ENCODE data around the gene RALBP1. TPM values are rescaled to one million over a fixed set of nuclear protein-coding genes. Genes with fewer than 3 reads are reported as not detected.

The RALBP1 gene
- total and polyA plus RNA-seq, 7 donors: 42.3 to 89.7 (median 68.1) TPM

GRCh38 chr18:9453283-9453682, 22.0 kb upstream of the RALBP1 start:
- Histone ChIP-seq H3K36me3 (no peaks in the 10 kb centered on the region), H3K4me3 (no peak overlapping the region), H3K27ac (no peak overlapping the region), H3K4me1 (no peaks in the 10 kb centered on the region), H3K9me3 (peaks cover 0 to 11% (median 2%) of the 10 kb centered on the region in 4 donors), H3K27me3 (no peaks in the 10 kb centered on the region)
- intact Hi-C loops (cut with DNase I): no loop called here
- TF ChIP-seq EP300 (IDR thresholded peaks at IDR 0.05) (no peak), POLR2A (IDR thresholded peaks at IDR 0.05) (no peak), CTCF (IDR thresholded peaks at IDR 0.05) (no peak), POLR2AphosphoS5 (IDR thresholded peaks at IDR 0.05) (no peak)
- no peak for DNase-seq
- 74 to 79% methylated on average over 2 of the region's 2 CpGs for WGBS, 2 donors

GRCh38 chr18:9454061-9454703, 21.1 kb upstream of the RALBP1 start:
- intact Hi-C loops (cut with DNase I): no loop called here
- TF ChIP-seq EP300 (IDR thresholded peaks at IDR 0.05) (no peak), CTCF (IDR thresholded peaks at IDR 0.05) (no peak), POLR2AphosphoS5 (IDR thresholded peaks at IDR 0.05) (no peak), POLR2A (IDR thresholded peaks at IDR 0.05) (no peak)
- no peaks in the 10 kb centered on the region for H3K4me1 ChIP-seq
- H3K27ac ChIP-seq: no peak overlapping the region
- H3K27me3 ChIP-seq: no peaks in the 10 kb centered on the region
- H3K36me3 ChIP-seq: no peaks in the 10 kb centered on the region
- H3K9me3 ChIP-seq: peaks cover 0 to 11% (median 2%) of the 10 kb centered on the region in 4 donors
- H3K4me3 ChIP-seq: no peak overlapping the region
- DNase-seq: no peak
- 72 to 89% methylated on average over 5 of the region's 5 CpGs for WGBS, 2 donors

GRCh38 chr18:9455718-9456511, 19.4 kb upstream of the RALBP1 start:
- Histone ChIP-seq H3K27me3 (no peaks in the 10 kb centered on the region), H3K27ac (no peak overlapping the region), H3K9me3 (peaks cover 0 to 11% (median 2%) of the 10 kb centered on the region in 4 donors), H3K4me1 (no peaks in the 10 kb centered on the region), H3K36me3 (no peaks in the 10 kb centered on the region), H3K4me3 (no peak overlapping the region)
- intact Hi-C loops (cut with DNase I): no loop called here
- 92% methylated on average over 3 of the region's 3 CpGs for WGBS, 2 donors
- TF ChIP-seq POLR2AphosphoS5 (IDR thresholded peaks at IDR 0.05) (no peak), CTCF (IDR thresholded peaks at IDR 0.05) (no peak), POLR2A (IDR thresholded peaks at IDR 0.05) (no peak), EP300 (IDR thresholded peaks at IDR 0.05) (no peak)
- no peak for DNase-seq

- H3K27ac ChIP-seq: no peak overlapping the region
- WGBS, 2 donors: 62 to 85% methylated on average over 2 of the region's 2 CpGs
- no peak for TF ChIP-seq POLR2A (IDR thresholded peaks at IDR 0.05)
- TF ChIP-seq POLR2AphosphoS5 (IDR thresholded peaks at IDR 0.05): no peak
- TF ChIP-seq EP300 (IDR thresholded peaks at IDR 0.05): no peak
- no peak for TF ChIP-seq CTCF (IDR thresholded peaks at IDR 0.05)
- intact Hi-C loops (cut with DNase I): no loop called here
- H3K36me3 ChIP-seq: no peaks in the 10 kb centered on the region
- no peaks in the 10 kb centered on the region for H3K27me3 ChIP-seq
- no peaks in the 10 kb centered on the region for H3K4me1 ChIP-seq
- no peak for DNase-seq
- no peaks in the 10 kb centered on the region for H3K9me3 ChIP-seq
- no peak overlapping the region for H3K4me3 ChIP-seq
Observed at GRCh38 chr18:9466127-9466526, 9.2 kb upstream of the RALBP1 start.
